Colonic mucosa (tissue), 4 donors: ENCODE measurements around the gene EHD2. TPM values are rescaled to one million over a fixed set of nuclear protein-coding genes. Genes with fewer than 3 reads are reported as not detected.
A peak's percentile ranks its signal among the peaks of the same experiment; 100 is the strongest.
"Not testable (repeated sequence)": the region's sequence is repeated elsewhere in the genome, so short reads cannot be mapped to it uniquely, and the experiment has no call there.

Experiments used
- DNase-seq: peaks from one replicate; pipeline ENCODE4 v3.0.0-alpha.2; 2020
- H3K27ac ChIP-seq: fragments of 200-600 bp; one replicate; pipeline ENCODE4 v1.8.0; 2021
- H3K27me3 ChIP-seq: fragments of 200-600 bp; one replicate; pipeline ENCODE4 v1.8.0; 2021
- H3K36me3 ChIP-seq: fragments of 200-600 bp; one replicate; pipeline ENCODE4 v1.8.0; 2021
- H3K4me1 ChIP-seq: fragments of 200-600 bp; one replicate; pipeline ENCODE4 v1.8.0; 2021; ENCODE audit warnings: mild to moderate bottlenecking
- H3K4me3 ChIP-seq: fragments of 200-600 bp; one replicate; pipeline ENCODE4 v1.8.0; 2021
- H3K9ac ChIP-seq, 2 donors: one replicate each; pipeline ENCODE4 v1.7.0; 2013; ENCODE audit warnings: control low read depth in 2 of 2, low read depth in 2 of 2, low read length in 2 of 2
- H3K9me3 ChIP-seq: fragments of 200-600 bp; one replicate; pipeline ENCODE4 v1.8.0; 2021
- intact Hi-C: fragments of 100-400 bp; cut with DNase I; formaldehyde crosslinking; loops from one replicate; pipeline ENCODE4 v1.14.1; 2022
- total RNA-seq, 2 donors: library from RNA; stranded (reverse); fragmentation: NEBNext Ultra II Directional in 1 of 2; extraction: Animal tissue kit (Norgen Biotek cat#: 25700) in 1 of 2; gene quantifications; one replicate each; pipeline ENCODE4 v1.2.1, GENCODE V29; 2021
- TF ChIP-seq, protein P1 (sequence below): fragments of 200-600 bp; IDR thresholded peaks from one replicate; pipeline ENCODE4 v1.8.0; 2022; ENCODE audit warnings: antibody characterized with exemption, mild to moderate bottlenecking
- donor health status: healthy.
- donor health status: DM: no; HTN: no; CAD: no.
- donor health status: DM: no; HTN: no; CAD: no.

EHD2 gene, protein sequence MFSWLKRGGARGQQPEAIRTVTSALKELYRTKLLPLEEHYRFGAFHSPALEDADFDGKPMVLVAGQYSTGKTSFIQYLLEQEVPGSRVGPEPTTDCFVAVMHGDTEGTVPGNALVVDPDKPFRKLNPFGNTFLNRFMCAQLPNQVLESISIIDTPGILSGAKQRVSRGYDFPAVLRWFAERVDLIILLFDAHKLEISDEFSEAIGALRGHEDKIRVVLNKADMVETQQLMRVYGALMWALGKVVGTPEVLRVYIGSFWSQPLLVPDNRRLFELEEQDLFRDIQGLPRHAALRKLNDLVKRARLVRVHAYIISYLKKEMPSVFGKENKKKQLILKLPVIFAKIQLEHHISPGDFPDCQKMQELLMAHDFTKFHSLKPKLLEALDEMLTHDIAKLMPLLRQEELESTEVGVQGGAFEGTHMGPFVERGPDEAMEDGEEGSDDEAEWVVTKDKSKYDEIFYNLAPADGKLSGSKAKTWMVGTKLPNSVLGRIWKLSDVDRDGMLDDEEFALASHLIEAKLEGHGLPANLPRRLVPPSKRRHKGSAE
- 10 to 100 TPM; 10.9 to 33.7 TPM for total RNA-seq

DNA sequence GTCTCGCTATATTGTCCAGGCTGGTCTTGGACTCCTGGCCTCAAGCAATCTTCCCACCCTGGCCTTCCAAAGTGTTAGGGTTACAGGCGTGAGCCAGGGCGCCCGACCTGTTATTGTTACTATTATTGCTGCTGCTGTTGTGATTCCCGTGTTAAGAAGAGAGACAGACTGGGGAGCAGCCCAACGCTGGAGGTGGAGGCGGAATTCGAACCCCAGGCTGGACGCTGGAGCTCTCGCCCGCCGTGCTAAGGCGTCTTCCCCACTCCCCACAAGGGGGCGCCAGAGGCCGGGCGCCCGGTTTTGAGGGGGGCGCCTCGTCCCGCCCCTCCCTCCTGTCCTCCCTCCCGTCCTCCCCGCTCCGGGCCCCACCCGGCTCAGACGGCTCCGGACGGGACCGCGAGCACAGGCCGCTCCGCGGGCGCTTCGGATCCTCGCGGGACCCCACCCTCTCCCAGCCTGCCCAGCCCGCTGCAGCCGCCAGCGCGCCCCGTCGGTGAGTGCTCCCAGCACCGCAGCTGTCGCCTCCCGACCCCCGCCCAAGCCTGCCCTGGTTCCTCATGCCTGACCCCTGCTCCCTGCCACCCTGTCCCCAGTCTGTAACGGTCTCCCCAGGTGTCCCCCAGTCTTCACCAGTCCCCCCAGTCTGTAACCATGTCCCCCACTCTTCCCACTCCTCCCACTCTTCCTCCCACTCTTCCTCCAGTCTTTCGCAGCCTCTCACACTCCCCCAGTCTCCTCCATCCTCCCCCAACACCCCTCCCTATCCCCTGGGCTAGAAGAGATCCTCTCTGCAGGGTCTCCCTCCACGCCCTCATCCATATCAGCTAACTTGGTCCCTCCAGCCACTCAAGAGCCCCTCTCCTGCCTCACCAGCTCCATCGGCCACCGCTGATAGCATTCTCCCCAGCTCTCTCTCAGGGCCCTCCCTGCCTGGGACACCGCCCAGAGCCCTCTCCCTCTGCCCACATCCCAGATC, at the start of gene EHD2:
EHD2 (plus strand) TSS at position 377 of the 976 bp plus-strand sequence. CDS start 3,191 bp downstream, outside the sequence.
- Histone ChIP-seq H3K27ac (peak within 1 kb of the TSS; percentile 65), H3K9me3 (no peaks in the 10 kb centered on the region)
- intact Hi-C loops: no loop called here

DNA sequence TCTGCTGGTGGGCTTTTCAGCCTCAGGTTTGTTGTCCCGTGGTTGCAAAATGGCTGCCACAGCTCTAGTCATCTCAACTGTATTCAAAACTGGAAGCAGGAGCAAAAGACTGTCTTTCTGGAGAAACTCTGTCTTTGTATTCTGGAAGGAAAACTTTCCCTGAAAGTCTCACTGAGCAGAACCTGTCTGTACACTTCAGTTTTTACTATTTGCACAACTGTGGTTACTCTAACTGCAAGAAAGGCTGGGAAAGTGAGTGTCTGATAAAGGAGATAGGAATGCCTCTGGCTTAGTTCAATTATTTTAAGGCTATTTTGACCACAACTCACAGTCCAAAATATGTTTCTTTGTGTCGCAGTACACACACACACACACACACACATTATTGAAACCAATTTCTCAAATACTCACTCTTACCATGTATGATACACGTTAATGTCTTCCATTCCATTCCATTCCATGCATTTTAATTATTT, 49.7 kb upstream of the EHD2 start:
- Histone ChIP-seq H3K27ac (peak overlapping the region; percentile 54), H3K27me3 (no peaks in the 10 kb centered on the region), H3K9me3 (no peaks in the 10 kb centered on the region), H3K4me1 (peaks cover 23% of the 10 kb centered on the region), H3K9ac (peak overlapping the region in 1 of 2 donors; percentile 68), H3K4me3 (no peak overlapping the region), H3K36me3 (no peaks in the 10 kb centered on the region)
- TF ChIP-seq, protein P1, sequence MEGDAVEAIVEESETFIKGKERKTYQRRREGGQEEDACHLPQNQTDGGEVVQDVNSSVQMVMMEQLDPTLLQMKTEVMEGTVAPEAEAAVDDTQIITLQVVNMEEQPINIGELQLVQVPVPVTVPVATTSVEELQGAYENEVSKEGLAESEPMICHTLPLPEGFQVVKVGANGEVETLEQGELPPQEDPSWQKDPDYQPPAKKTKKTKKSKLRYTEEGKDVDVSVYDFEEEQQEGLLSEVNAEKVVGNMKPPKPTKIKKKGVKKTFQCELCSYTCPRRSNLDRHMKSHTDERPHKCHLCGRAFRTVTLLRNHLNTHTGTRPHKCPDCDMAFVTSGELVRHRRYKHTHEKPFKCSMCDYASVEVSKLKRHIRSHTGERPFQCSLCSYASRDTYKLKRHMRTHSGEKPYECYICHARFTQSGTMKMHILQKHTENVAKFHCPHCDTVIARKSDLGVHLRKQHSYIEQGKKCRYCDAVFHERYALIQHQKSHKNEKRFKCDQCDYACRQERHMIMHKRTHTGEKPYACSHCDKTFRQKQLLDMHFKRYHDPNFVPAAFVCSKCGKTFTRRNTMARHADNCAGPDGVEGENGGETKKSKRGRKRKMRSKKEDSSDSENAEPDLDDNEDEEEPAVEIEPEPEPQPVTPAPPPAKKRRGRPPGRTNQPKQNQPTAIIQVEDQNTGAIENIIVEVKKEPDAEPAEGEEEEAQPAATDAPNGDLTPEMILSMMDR: no peak
- intact Hi-C loops: no loop called here
- DNase-seq: no peak

More for the DNA sequence above, at the start of gene EHD2:
- H3K36me3 ChIP-seq: no peaks in the 10 kb centered on the region
- H3K27me3 ChIP-seq: no peaks in the 10 kb centered on the region
- peak; percentile 56 for DNase-seq
- no peaks in the 10 kb centered on the region for H3K4me1 ChIP-seq
- TF ChIP-seq, protein P1: peak; percentile 88
- H3K9ac ChIP-seq: peak within 1 kb of the TSS; percentile 15 to 69
- H3K4me3 ChIP-seq: peak within 1 kb of the TSS; percentile 34

DNA sequence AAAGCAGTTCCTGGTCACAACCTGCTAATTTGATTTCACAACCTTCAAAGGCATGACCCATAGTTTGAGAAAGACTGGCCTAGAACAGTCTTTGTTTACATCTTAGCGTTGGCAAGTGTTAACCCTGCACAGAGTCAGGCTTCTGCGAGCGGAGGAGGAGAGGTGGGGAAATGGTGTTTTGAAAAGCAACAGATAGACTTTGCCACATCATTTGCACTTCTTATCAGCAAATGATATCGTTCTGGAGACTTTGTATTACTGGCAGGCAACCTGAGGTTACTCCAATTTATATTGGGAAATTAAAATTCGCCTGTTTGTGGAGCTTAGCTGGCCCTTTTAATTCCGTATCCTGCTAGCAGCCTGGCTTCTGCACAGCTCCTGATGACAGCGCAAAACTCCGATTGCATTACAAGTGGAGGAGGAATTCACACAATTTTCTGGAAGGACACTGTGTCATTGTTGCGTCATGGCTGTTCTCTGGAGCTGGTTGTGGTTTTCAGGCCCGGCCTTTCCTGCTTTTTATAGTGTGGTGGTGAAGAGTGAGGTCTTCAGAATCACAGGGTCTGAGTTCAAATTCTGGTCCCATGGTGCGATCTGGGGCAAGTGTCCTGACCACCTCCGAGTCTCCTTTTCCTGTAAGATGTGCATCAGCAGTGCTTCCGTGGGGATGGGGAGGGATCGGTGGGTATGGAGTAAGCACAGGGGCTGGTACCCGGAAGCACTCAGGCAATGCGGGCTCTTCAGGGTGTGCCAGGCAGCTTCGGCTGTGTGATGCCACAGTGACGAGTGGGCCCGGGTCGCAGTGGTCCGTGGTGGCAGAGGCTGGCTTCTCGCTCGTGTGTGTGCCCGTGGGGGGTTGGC, 49.1 kb upstream of the EHD2 start:
- no peak overlapping the region for H3K4me3 ChIP-seq
- peaks cover 23% of the 10 kb centered on the region for H3K4me1 ChIP-seq
- TF ChIP-seq, protein P1: no peak
- no peaks in the 10 kb centered on the region for H3K36me3 ChIP-seq
- DNase-seq: peak; percentile 44
- no peaks in the 10 kb centered on the region for H3K27me3 ChIP-seq
- H3K9me3 ChIP-seq: no peaks in the 10 kb centered on the region
- intact Hi-C loops: no loop called here
- H3K9ac ChIP-seq: peak overlapping the region; percentile 57 to 68
- peak overlapping the region; percentile 54 for H3K27ac ChIP-seq

DNA sequence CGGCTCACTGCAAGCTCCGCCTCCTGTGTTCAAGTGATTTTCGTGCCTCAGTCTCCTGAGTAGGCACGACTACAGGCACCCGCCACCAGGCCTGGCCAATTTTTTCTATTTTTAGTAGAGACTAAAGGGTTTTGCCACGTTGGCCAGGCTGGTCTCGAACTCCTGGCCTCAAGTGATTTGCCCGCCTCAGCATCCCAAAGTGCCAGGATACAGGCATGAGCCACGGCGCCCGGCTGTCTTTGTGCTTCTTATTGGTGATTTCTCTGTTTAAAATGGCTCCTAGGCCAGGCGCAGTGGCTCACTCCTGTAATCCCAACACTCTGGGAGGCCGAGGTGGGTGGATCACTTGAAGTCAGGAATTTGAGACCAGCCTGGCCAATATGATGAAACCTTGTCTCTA, 44.7 kb upstream of the EHD2 start:
- H3K4me3 ChIP-seq, H3K27ac ChIP-seq, H3K9ac ChIP-seq, H3K27me3 ChIP-seq, H3K9me3 ChIP-seq, intact Hi-C loops, H3K36me3 ChIP-seq, DNase-seq: not testable (repeated sequence)
- H3K4me1 ChIP-seq: peaks cover 13% of the 10 kb centered on the region

GRCh38 chr19:47670736-47671135, 42.5 kb upstream of the EHD2 start:
- Histone ChIP-seq H3K4me3 (no peak overlapping the region), H3K9ac (no peak overlapping the region), H3K27me3 (no peaks in the 10 kb centered on the region), H3K36me3 (peaks cover 5% of the 10 kb centered on the region), H3K9me3 (no peaks in the 10 kb centered on the region), H3K27ac (no peak overlapping the region), H3K4me1 (peaks cover 3% of the 10 kb centered on the region)
- DNase-seq: no peak
- TF ChIP-seq, protein P1: no peak
- intact Hi-C loops: no loop called here
